A549 (cell line): ENCODE results near the gene ATXN2L. TPM values are rescaled to one million over a fixed set of nuclear protein-coding genes. Genes with fewer than 3 reads are reported as not detected.
A peak's percentile ranks its signal among the peaks of the same experiment; 100 is the strongest.

Source experiments
- ATAC-seq, 2 experiments: fragments of 200-7000 bp in 1 of 2; fragments of >200 bp in 1 of 2; cut with Nextera tagmentation in 1 of 2; cut with Tn5 transposase in 1 of 2; 3 replicates each; pipeline versions ENCODE4 v1.8.0 to v1.9.1; 2018 to 2020; ENCODE audit warnings: mild to moderate bottlenecking in 1 of 2, moderate library complexity in 1 of 2
- CTCF ChIA-PET: fragments of 300-600 bp; sonication (Branson Sonifier 250); formaldehyde crosslinking; extraction: SDS; loops from one replicate; lab custom pipeline; 2021; ENCODE audit warnings: antibody characterized with exemption, inconsistent platforms; lab: Yijun Ruan, JAX
- POLR2A ChIA-PET: fragments of 350-600 bp; formaldehyde crosslinking; extraction: SDS; loops from one replicate; lab custom pipeline; 2021; ENCODE audit warnings: antibody characterized with exemption, inconsistent platforms; lab: Yijun Ruan, JAX
- DNase-seq, 2 experiments: peaks; one replicate each; pipeline versions ENCODE4 v3.0.0 to v3.0.0-alpha.2; 2011 to 2016; ENCODE audit warnings: low read depth in 1 of 2, low spot score in 1 of 2
- FAIRE-seq: peaks from 2 replicates; lab custom pipeline; 2011; peaks lifted over from hg19 to GRCh38; lab: Jason Lieb, UNC
- H3K27ac ChIP-seq, 2 experiments: fragments of >200 bp; sonication (Bioruptor Twin); formaldehyde crosslinking; 3 replicates each; pipeline ENCODE4 v1.5.1; 2016 to 2017
- H3K4me1 ChIP-seq: fragments of >200 bp; sonication (Bioruptor Twin); formaldehyde crosslinking; 3 replicates; pipeline ENCODE4 v1.6.1; 2016
- H3K4me2 ChIP-seq: fragments of >200 bp; sonication (Bioruptor Twin); formaldehyde crosslinking; 3 replicates; pipeline ENCODE4 v1.6.1; 2016
- H3K4me3 ChIP-seq: fragments of >200 bp; sonication (Bioruptor Twin); formaldehyde crosslinking; 3 replicates; pipeline ENCODE4 v1.5.1; 2016
- H3K9me3 ChIP-seq: fragments of >200 bp; sonication (Bioruptor Twin); formaldehyde crosslinking; 3 replicates; pipeline ENCODE4 v1.6.1; 2016
- CBX2 ChIP-seq: fragments of 200-600 bp; sonication (generic); IDR thresholded peaks from 2 replicates; pipeline ENCODE4 v1.6.1; 2016; ENCODE audit warnings: low read depth, mild to moderate bottlenecking, borderline replicate concordance
- CBX8 ChIP-seq: fragments of 200-600 bp; sonication (generic); IDR thresholded peaks from 2 replicates; pipeline ENCODE4 v1.6.1; 2016
- CHD2 ChIP-seq: fragments of 150-350 bp; IDR thresholded peaks from 2 replicates; pipeline ENCODE4 v1.6.1; 2014; ENCODE audit warnings: low read length; ENCODE audit not compliant: partially characterized antibody
- CHD4 ChIP-seq: fragments of 200-600 bp; sonication (generic); IDR thresholded peaks from 2 replicates; pipeline ENCODE4 v1.6.1; 2016; ENCODE audit warnings: antibody characterized with exemption, mild to moderate bottlenecking, borderline replicate concordance
- EHF ChIP-seq: fragments of 250-450 bp; sonication (Bioruptor Pico); IDR thresholded peaks from 2 replicates; pipeline ENCODE4 v1.5.0; 2020; ENCODE audit warnings: mild to moderate bottlenecking
- FOXS1 ChIP-seq: fragments of 250-450 bp; sonication (Bioruptor Pico); IDR thresholded peaks from 2 replicates; pipeline ENCODE4 v1.5.0; 2020; ENCODE audit warnings: mild to moderate bottlenecking, moderate library complexity
- HDAC2 ChIP-seq: fragments of 200-600 bp; sonication (generic); IDR thresholded peaks from 2 replicates; pipeline ENCODE4 v1.6.1; 2016
- HEYL ChIP-seq: fragments of 250-450 bp; sonication (Bioruptor Pico); IDR thresholded peaks from 2 replicates; pipeline ENCODE4 v1.8.0; 2021; ENCODE audit warnings: mild to moderate bottlenecking, moderate library complexity
- JUN ChIP-seq, 2 experiments: fragments of >200 bp; sonication (Bioruptor Twin); formaldehyde crosslinking; IDR thresholded peaks; 2 replicates in 1 of 2; 3 replicates in 1 of 2; pipeline ENCODE4 v1.6.1; 2016 to 2017
- KDM5A ChIP-seq: fragments of 200-600 bp; sonication (generic); IDR thresholded peaks from 2 replicates; pipeline ENCODE4 v1.6.1; 2016; ENCODE audit warnings: antibody characterized with exemption, mild to moderate bottlenecking
- MAZ ChIP-seq: fragments of 150-350 bp; IDR thresholded peaks from 2 replicates; pipeline ENCODE4 v1.6.1; 2014; ENCODE audit warnings: antibody characterized with exemption, low read depth, low read length, borderline replicate concordance
- NPAS2 ChIP-seq: fragments of 250-450 bp; sonication (Bioruptor Pico); IDR thresholded peaks from 2 replicates; pipeline ENCODE4 v1.8.0; 2022; ENCODE audit warnings: mild to moderate bottlenecking, moderate library complexity, borderline replicate concordance
- POLR2A ChIP-seq: IDR thresholded peaks from 2 replicates; pipeline ENCODE4 v1.6.1; 2012; ENCODE audit warnings: mild to moderate bottlenecking, low read length
- RAD21 ChIP-seq, 2 experiments: fragments of >200 bp in 1 of 2; sonication (Bioruptor Twin) in 1 of 2; formaldehyde crosslinking in 1 of 2; IDR thresholded peaks in 1 of 2; conservative IDR thresholded peaks in 1 of 2; 2 replicates in 1 of 2; 3 replicates in 1 of 2; pipeline ENCODE4 v1.6.1; 2012 to 2018; ENCODE audit warnings: inconsistent platforms in 1 of 2
- RCOR1 ChIP-seq: fragments of 150-350 bp; IDR thresholded peaks from 2 replicates; pipeline ENCODE4 v1.6.1; 2014; ENCODE audit warnings: antibody characterized with exemption, low read length, low read depth
- SMC3 ChIP-seq: fragments of >200 bp; sonication (Bioruptor Twin); formaldehyde crosslinking; IDR thresholded peaks from 3 replicates; pipeline ENCODE4 v1.6.1; 2018; ENCODE audit warnings: inconsistent platforms
- TP53 ChIP-seq: fragments of 250-450 bp; sonication (Bioruptor Pico); IDR thresholded peaks from 2 replicates; pipeline ENCODE4 v1.5.0; 2021; ENCODE audit warnings: mild to moderate bottlenecking, moderate library complexity
- ZC3H11A ChIP-seq: fragments of 450-650 bp; IDR thresholded peaks from 2 replicates; pipeline ENCODE4 v1.6.1; 2014; ENCODE audit warnings: antibody characterized with exemption, mild to moderate bottlenecking
- ZFP36 ChIP-seq: fragments of 450-650 bp; IDR thresholded peaks from 2 replicates; pipeline ENCODE4 v1.6.1; 2014; ENCODE audit warnings: borderline replicate concordance; ENCODE audit not compliant: partially characterized antibody
- ZNF302 ChIP-seq: fragments of 250-450 bp; sonication (Bioruptor Pico); IDR thresholded peaks from 2 replicates; pipeline ENCODE4 v1.9.0; 2021; ENCODE audit warnings: inconsistent platforms, mild to moderate bottlenecking, moderate library complexity
- WGBS: methylation state at CpG from one replicate; pipeline ENCODE4 v1.1.6; 2017; ENCODE audit errors: missing lambda C conversion rate; 5-methylcytosine and 5-hydroxymethylcytosine counted together
- polyA plus RNA-seq, 4 experiments: library from polyadenylated mRNA; depleted of rRNA in 3 of 4; stranded (reverse); fragments of >200 nt; fragmentation: RNase III in 1 of 4; extraction: RNeasy Plus Mini Kit Qiagen cat#74134 plus additional on column Dnase treatment in 1 of 4; gene quantifications; 2 replicates in 3 of 4; 3 replicates in 1 of 4; pipeline ENCODE4 v1.2.3, GENCODE V29; 2011 to 2017
- TF ChIP-seq, protein P1 (sequence below): fragments of 450-650 bp; IDR thresholded peaks from 2 replicates; pipeline ENCODE4 v1.6.1; 2014; ENCODE audit warnings: antibody characterized with exemption
- TF ChIP-seq, protein P2 (sequence below): fragments of >200 bp; sonication (Bioruptor Twin); formaldehyde crosslinking; IDR thresholded peaks from 3 replicates; pipeline ENCODE4 v1.6.1; 2016
- TF ChIP-seq, protein P3 (sequence below): IDR thresholded peaks from 2 replicates; pipeline ENCODE4 v1.6.1; 2012; ENCODE audit warnings: low read depth, borderline replicate concordance

Gene ATXN2L
- polyA plus RNA-seq, 2 of the 4 experiments (the other 2 are of a cell fraction) = 28.4 to 135 TPM

DNA sequence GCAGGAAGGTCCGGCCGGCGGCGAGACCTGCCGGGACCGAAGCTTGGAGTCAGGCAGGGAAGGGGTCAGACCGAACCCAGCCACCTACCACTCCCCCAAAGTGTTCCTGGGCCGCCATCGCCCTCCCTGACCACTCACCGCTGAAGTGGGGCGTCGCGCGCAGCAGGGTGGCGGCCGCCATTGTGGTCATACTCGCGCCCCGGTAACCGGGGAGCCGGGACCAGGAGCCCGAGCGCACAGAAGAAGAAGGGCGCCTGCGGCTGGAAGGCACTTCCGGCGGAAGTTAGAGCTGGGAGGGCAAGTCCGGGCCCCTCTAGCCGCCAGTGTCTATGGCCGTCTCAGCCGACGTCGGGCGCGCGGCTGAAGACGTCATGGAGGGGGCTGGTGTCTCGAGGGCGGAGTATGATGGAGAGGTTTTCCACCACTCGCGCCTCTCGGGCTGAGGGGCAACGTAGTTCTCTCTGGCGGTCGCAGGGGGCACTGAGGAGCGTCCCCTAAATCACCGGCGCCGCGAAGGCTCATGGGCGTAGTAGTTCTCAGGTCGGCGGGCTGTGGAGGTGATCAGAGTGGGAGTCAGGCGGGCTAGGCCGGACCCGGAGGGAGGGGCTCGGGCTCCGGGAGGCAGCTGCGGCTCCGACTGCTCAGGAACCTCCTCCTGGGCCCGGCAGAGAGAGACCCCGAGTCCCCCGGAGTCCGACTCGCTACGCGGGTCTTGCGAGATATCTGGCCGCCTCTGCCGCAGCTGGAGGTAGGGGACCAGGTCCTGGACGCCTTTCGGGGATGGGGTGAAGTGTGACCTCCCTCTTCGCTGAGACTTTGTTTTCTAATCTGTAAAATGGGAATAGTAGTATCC, 23.5 kb downstream of the ATXN2L start, which contains the start of gene TUFM (continued):
- TF ChIP-seq, protein P1, sequence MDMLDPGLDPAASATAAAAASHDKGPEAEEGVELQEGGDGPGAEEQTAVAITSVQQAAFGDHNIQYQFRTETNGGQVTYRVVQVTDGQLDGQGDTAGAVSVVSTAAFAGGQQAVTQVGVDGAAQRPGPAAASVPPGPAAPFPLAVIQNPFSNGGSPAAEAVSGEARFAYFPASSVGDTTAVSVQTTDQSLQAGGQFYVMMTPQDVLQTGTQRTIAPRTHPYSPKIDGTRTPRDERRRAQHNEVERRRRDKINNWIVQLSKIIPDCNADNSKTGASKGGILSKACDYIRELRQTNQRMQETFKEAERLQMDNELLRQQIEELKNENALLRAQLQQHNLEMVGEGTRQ = no peak
- TF ChIP-seq CBX8 (no peak), KDM5A (peak; percentile 87), CHD4 (peak; percentile 87; the same call in 1 of the 2 replicates), EHF (CRISPR knock-in tag) (no peak), POLR2A (peak; percentile 76), TP53 (CRISPR knock-in tag) (peak; percentile 68; the same call in 1 of the 2 replicates), ZC3H11A (no peak), RCOR1 (no peak), CHD2 (no peak), JUN (IDR thresholded peaks at IDR 0.05) (peak; percentile 72 to 94; a peak in 4 of 5 replicates), HDAC2 (0 out of 2 replicates have a peak, but pooled peaks have one; percentile 63), HEYL (no peak), RAD21 (conservative IDR thresholded peaks at IDR 0.05 in 1 of 2, IDR thresholded peaks at IDR 0.05 in 1 of 2) (peak; percentile 24 to 33; a peak in 3 of 5 replicates), NPAS2 (no peak), FOXS1 (CRISPR knock-in tag) (no peak), MAZ (no peak; the same call in 1 of the 2 replicates), CBX2 (no peak), ZNF302 (CRISPR knock-in tag) (no peak), SMC3 (peak; percentile 31; the same call in 1 of the 3 replicates)
- TF ChIP-seq, protein P2, sequence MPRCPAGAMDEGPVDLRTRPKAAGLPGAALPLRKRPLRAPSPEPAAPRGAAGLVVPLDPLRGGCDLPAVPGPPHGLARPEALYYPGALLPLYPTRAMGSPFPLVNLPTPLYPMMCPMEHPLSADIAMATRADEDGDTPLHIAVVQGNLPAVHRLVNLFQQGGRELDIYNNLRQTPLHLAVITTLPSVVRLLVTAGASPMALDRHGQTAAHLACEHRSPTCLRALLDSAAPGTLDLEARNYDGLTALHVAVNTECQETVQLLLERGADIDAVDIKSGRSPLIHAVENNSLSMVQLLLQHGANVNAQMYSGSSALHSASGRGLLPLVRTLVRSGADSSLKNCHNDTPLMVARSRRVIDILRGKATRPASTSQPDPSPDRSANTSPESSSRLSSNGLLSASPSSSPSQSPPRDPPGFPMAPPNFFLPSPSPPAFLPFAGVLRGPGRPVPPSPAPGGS = peak; percentile 54; the same call in 2 of the 3 replicates
- TF ChIP-seq, protein P3, sequence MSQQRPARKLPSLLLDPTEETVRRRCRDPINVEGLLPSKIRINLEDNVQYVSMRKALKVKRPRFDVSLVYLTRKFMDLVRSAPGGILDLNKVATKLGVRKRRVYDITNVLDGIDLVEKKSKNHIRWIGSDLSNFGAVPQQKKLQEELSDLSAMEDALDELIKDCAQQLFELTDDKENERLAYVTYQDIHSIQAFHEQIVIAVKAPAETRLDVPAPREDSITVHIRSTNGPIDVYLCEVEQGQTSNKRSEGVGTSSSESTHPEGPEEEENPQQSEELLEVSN = no peak; the same call in 1 of the 2 replicates

DNA sequence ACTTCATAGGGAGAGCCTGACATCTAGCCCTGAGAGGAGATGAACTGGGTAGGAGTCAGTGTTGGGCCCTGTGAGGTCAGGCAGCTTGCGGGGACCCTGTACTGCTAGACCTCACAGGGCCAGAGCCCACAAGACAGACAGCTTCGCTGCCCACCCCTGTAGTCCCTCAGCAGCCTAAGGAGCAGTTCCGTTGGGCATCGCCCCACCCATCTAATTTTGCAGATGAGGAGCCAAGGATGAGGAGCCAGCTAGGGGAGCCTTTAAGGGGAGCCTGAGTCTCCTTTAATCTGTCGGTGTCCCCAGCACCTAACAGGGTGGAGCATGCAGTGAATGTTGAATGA, 24.1 kb downstream of the ATXN2L start:
- POLR2A ChIA-PET = interaction anchor here (0.9 to 3.3 kb wide), 4 partner anchors 9 to 104 kb away, joined by 3 to 57 read pairs (median 20); partner anchors contain the start of genes ATXN2L, NFATC2IP and SH2B1
- Histone ChIP-seq H3K4me1 (peaks cover 13% of the 10 kb centered on the region), H3K27ac (peak overlapping the region; percentile 82 to 91), H3K9me3 (no peaks in the 10 kb centered on the region), H3K4me3 (peak overlapping the region; percentile 74), H3K4me2 (peak overlapping the region; percentile 74)
- CTCF ChIA-PET = interaction anchor here (0.9 to 6.6 kb wide), 10 partner anchors 9 to 127 kb away, joined by 3 to 49 read pairs (median 4); partner anchors contain the start of gene SH2B1
- ATAC-seq (peak; percentile 26 to 52; a peak in 5 of 6 replicates), FAIRE-seq (no peak), DNase-seq (no peak)
- WGBS = 10% methylated on average over 5 of the region's 5 CpGs
- TF ChIP-seq ZC3H11A (no peak), ZFP36 (no peak), HEYL (no peak)
